ENCODE results near the gene DBH.

GRCh38 chr9:133670466-133670865 is 34.3 kb downstream of the DBH start:
- TF ChIP-seq EZH2 (IDR thresholded peaks at IDR 0.05; ENCODE audit: low read length), result no peak
- TF ChIP-seq, protein P1, sequence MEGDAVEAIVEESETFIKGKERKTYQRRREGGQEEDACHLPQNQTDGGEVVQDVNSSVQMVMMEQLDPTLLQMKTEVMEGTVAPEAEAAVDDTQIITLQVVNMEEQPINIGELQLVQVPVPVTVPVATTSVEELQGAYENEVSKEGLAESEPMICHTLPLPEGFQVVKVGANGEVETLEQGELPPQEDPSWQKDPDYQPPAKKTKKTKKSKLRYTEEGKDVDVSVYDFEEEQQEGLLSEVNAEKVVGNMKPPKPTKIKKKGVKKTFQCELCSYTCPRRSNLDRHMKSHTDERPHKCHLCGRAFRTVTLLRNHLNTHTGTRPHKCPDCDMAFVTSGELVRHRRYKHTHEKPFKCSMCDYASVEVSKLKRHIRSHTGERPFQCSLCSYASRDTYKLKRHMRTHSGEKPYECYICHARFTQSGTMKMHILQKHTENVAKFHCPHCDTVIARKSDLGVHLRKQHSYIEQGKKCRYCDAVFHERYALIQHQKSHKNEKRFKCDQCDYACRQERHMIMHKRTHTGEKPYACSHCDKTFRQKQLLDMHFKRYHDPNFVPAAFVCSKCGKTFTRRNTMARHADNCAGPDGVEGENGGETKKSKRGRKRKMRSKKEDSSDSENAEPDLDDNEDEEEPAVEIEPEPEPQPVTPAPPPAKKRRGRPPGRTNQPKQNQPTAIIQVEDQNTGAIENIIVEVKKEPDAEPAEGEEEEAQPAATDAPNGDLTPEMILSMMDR (optimal IDR thresholded peaks at IDR 0.05 in 1 of 3, IDR thresholded peaks at IDR 0.05 in 1 of 3, conservative IDR thresholded peaks at IDR 0.05 in 1 of 3; ENCODE audit: extremely low read depth in 1 of 3, insufficient read depth in 2 of 3, low read length in 3 of 3), result no peak

All from keratinocyte (primary cell).